Immature natural killer cell (primary cell): ENCODE measurements around the gene RIOK1. TPM values are rescaled to one million over a fixed set of nuclear protein-coding genes. Genes with fewer than 3 reads are reported as not detected.

Experiments
- DNase-seq, 3 donors: peaks; one replicate each; pipeline ENCODE4 v3.0.0; 2022; ENCODE audit warnings: mixed read lengths in 1 of 3
- H3K27ac Mint-ChIP-seq, 6 donors: one replicate each; pipeline ENCODE4 v1.8.0; 2020; ENCODE audit warnings: mixed read lengths in 6 of 6, mild to moderate bottlenecking in 5 of 6, inconsistent platforms in 4 of 6, moderate library complexity in 3 of 6
- H3K27me3 Mint-ChIP-seq, 3 donors: one replicate each; pipeline ENCODE4 v1.8.0; 2020 to 2021; ENCODE audit warnings: low read depth in 3 of 3, mild to moderate bottlenecking in 3 of 3, mixed read lengths in 3 of 3, moderate library complexity in 3 of 3, inconsistent platforms in 1 of 3
- H3K36me3 Mint-ChIP-seq, 3 donors: one replicate each; pipeline ENCODE4 v1.8.0; 2020; ENCODE audit warnings: mixed read lengths in 3 of 3, inconsistent platforms in 2 of 3, mild to moderate bottlenecking in 2 of 3
- H3K4me1 Mint-ChIP-seq, 2 donors: one replicate each; pipeline ENCODE4 v1.8.0; 2020; ENCODE audit warnings: inconsistent platforms in 2 of 2, mild to moderate bottlenecking in 2 of 2, mixed read lengths in 2 of 2, moderate library complexity in 1 of 2
- H3K4me3 Mint-ChIP-seq, 5 donors: one replicate each; pipeline ENCODE4 v1.8.0; 2020; ENCODE audit warnings: mild to moderate bottlenecking in 5 of 5, mixed read lengths in 5 of 5, inconsistent platforms in 3 of 5, moderate library complexity in 3 of 5
- H3K9me3 Mint-ChIP-seq, 6 donors: one replicate each; pipeline ENCODE4 v1.8.0; 2020; ENCODE audit warnings: mild to moderate bottlenecking in 6 of 6, mixed read lengths in 6 of 6, inconsistent platforms in 4 of 6, moderate library complexity in 3 of 6
- polyA plus RNA-seq, 3 donors: library from polyadenylated mRNA; unstranded; fragments of 300-500 nt; fragmentation: Illumina TruSeq; gene quantifications; one replicate each; pipeline ENCODE4 v1.2.3, GENCODE V29; 2021

Gene RIOK1
- polyA plus RNA-seq, 3 donors from 2014 or later: 14.0 to 23.7 (median 15.6) TPM

- H3K27me3 Mint-ChIP-seq: peaks cover 0 to 3% (median 2%) of the 10 kb centered on the region in 3 donors
- H3K27ac Mint-ChIP-seq: no peak overlapping the region
- peaks cover 11 to 17% of the 10 kb centered on the region in 2 donors for H3K4me1 Mint-ChIP-seq
- H3K36me3 Mint-ChIP-seq: peaks cover 0 to 4% (median 0%) of the 10 kb centered on the region in 3 donors
- no peak overlapping the region for H3K4me3 Mint-ChIP-seq
- DNase-seq: no peak
- H3K9me3 Mint-ChIP-seq: peaks cover 0 to 11% (median 0%) of the 10 kb centered on the region in 6 donors
Observed at GRCh38 chr6:7438011-7438410, 48.4 kb downstream of the RIOK1 start.

- Mint-ChIP-seq H3K27me3 (peaks cover 0 to 5% (median 2%) of the 10 kb centered on the region in 3 donors), H3K9me3 (peaks cover 0 to 11% (median 0%) of the 10 kb centered on the region in 6 donors), H3K4me3 (peak overlapping the region in 1 of 5 donors; percentile 36), H3K36me3 (peaks cover 0 to 4% (median 0%) of the 10 kb centered on the region in 3 donors), H3K4me1 (peaks cover 11 to 17% of the 10 kb centered on the region in 2 donors), H3K27ac (peak overlapping the region in 1 of 6 donors; percentile 4)
- no peak for DNase-seq
Observed at GRCh38 chr6:7439228-7439627, 49.6 kb downstream of the RIOK1 start.

DNA sequence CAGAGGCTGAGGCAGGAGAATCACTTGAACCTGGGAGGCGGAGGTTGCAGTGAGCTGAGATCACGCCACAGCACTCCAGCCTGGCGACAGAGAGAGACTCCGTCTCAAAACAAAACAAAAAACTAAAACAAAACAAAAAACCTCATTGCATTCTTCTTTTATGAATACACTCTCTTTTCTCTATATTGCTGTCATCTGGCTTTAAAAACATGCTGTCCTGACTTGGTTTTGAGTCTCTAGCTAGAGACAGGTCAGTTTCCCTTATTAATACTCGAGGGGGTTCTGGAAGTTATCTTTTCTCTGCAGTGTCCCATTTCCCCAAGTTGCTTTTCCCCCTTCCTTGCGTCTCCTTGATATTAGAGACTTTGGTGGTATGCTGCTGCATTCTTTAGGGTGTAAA, 50.9 kb downstream of the RIOK1 start:
- peaks cover 2 to 11% (median 2%) of the 10 kb centered on the region in 3 donors for H3K27me3 Mint-ChIP-seq
- no peak overlapping the region for H3K27ac Mint-ChIP-seq
- peaks cover 0 to 4% (median 0%) of the 10 kb centered on the region in 3 donors for H3K36me3 Mint-ChIP-seq
- no peak for DNase-seq
- H3K4me1 Mint-ChIP-seq: peaks cover 11 to 17% of the 10 kb centered on the region in 2 donors
- no peak overlapping the region for H3K4me3 Mint-ChIP-seq
- peaks cover 0 to 6% (median 0%) of the 10 kb centered on the region in 6 donors for H3K9me3 Mint-ChIP-seq

- peaks cover 2 to 14% (median 2%) of the 10 kb centered on the region in 3 donors for H3K27me3 Mint-ChIP-seq
- H3K36me3 Mint-ChIP-seq: no peaks in the 10 kb centered on the region
- no peak overlapping the region for H3K27ac Mint-ChIP-seq
- H3K9me3 Mint-ChIP-seq: no peaks in the 10 kb centered on the region
- no peak overlapping the region for H3K4me3 Mint-ChIP-seq
- DNase-seq: no peak
- H3K4me1 Mint-ChIP-seq: peaks cover 11 to 17% of the 10 kb centered on the region in 2 donors
Observed at GRCh38 chr6:7441048-7441775, 51.6 kb downstream of the RIOK1 start.

DNA sequence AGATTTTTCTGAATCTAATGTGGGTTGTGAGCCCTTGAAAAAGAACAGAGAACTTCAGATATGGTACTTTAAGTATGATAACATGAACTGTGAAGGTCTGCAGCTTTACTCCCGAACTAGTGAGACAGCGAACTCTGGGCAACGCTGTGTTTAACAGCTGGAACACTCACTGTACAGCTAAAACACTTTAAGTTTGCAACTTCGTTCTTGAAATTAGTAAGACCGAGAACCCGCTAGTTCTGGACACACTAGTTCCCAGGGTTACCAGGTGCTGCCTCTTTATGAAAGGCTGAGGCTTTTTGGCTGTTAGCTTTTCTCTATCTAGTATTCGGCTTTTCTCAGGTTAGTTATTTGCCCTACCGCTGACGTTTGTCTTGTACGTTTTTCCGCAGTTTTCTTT, 52.9 kb downstream of the RIOK1 start:
- Mint-ChIP-seq H3K27ac (no peak overlapping the region), H3K9me3 (no peaks in the 10 kb centered on the region), H3K36me3 (no peaks in the 10 kb centered on the region), H3K4me1 (peaks cover 11 to 17% of the 10 kb centered on the region in 2 donors), H3K27me3 (peaks cover 2 to 14% (median 2%) of the 10 kb centered on the region in 3 donors), H3K4me3 (no peak overlapping the region)
- no peak for DNase-seq

DNA sequence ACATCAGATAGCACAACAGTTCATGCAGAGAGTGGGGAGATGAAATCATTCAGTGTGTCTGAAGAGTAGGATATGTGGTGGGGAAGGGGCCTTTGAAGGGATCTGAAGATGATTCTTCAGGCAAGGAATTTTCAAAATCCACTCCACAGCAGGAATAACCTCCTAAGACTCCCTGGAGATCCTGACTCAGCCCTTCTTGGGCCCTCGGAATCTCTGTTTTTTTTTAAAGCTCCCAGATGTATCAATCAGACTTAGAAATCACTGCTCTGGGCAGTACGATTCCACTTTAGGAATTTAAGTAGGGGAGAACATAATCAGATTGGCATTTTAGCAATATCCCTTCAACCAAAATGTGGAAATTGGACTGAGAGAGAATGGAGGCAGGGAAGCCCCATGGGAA, 55.5 kb downstream of the RIOK1 start:
- no peak for DNase-seq
- Mint-ChIP-seq H3K4me1 (no peaks in the 10 kb centered on the region), H3K36me3 (no peaks in the 10 kb centered on the region), H3K9me3 (no peaks in the 10 kb centered on the region), H3K27me3 (peaks cover 0 to 14% (median 2%) of the 10 kb centered on the region in 3 donors), H3K27ac (no peak overlapping the region), H3K4me3 (no peak overlapping the region)

GRCh38 chr6:7445885-7446461, 56.4 kb downstream of the RIOK1 start:
- Mint-ChIP-seq H3K27ac (peak overlapping the region in 1 of 6 donors; percentile 14), H3K4me1 (no peaks in the 10 kb centered on the region), H3K4me3 (no peak overlapping the region)

GRCh38 chr6:7446619-7447325, 57.2 kb downstream of the RIOK1 start:
- Mint-ChIP-seq H3K27ac (no peak overlapping the region), H3K36me3 (no peaks in the 10 kb centered on the region), H3K27me3 (peaks cover 0 to 14% (median 2%) of the 10 kb centered on the region in 3 donors), H3K4me3 (no peak overlapping the region), H3K4me1 (no peaks in the 10 kb centered on the region), H3K9me3 (no peaks in the 10 kb centered on the region)
- no peak for DNase-seq

More at GRCh38 chr6:7445885-7446461, 56.4 kb downstream of the RIOK1 start:
- no peaks in the 10 kb centered on the region for H3K9me3 Mint-ChIP-seq
- peaks cover 0 to 14% (median 2%) of the 10 kb centered on the region in 3 donors for H3K27me3 Mint-ChIP-seq
- no peaks in the 10 kb centered on the region for H3K36me3 Mint-ChIP-seq
- no peak for DNase-seq

GRCh38 chr6:7448232-7448631, 58.6 kb downstream of the RIOK1 start:
- DNase-seq: no peak
- peaks cover 3 to 12% (median 6%) of the 10 kb centered on the region in 3 donors for H3K27me3 Mint-ChIP-seq
- H3K36me3 Mint-ChIP-seq: no peaks in the 10 kb centered on the region
- H3K4me1 Mint-ChIP-seq: no peaks in the 10 kb centered on the region
- no peak overlapping the region for H3K27ac Mint-ChIP-seq
- no peak overlapping the region for H3K4me3 Mint-ChIP-seq
- H3K9me3 Mint-ChIP-seq: no peaks in the 10 kb centered on the region

GRCh38 chr6:7449018-7449417, 59.4 kb downstream of the RIOK1 start:
- Mint-ChIP-seq H3K4me1 (no peaks in the 10 kb centered on the region), H3K36me3 (no peaks in the 10 kb centered on the region), H3K27ac (no peak overlapping the region), H3K27me3 (peaks cover 3 to 9% (median 6%) of the 10 kb centered on the region in 3 donors), H3K9me3 (no peaks in the 10 kb centered on the region), H3K4me3 (no peak overlapping the region)
- no peak for DNase-seq

- no peak overlapping the region for H3K27ac Mint-ChIP-seq
- H3K27me3 Mint-ChIP-seq: peaks cover 0 to 4% (median 3%) of the 10 kb centered on the region in 3 donors
- no peak for DNase-seq
- no peaks in the 10 kb centered on the region for H3K9me3 Mint-ChIP-seq
- H3K4me1 Mint-ChIP-seq: no peaks in the 10 kb centered on the region
- no peak overlapping the region for H3K4me3 Mint-ChIP-seq
- H3K36me3 Mint-ChIP-seq: no peaks in the 10 kb centered on the region
Observed at GRCh38 chr6:7451326-7451725, 61.7 kb downstream of the RIOK1 start.

DNA sequence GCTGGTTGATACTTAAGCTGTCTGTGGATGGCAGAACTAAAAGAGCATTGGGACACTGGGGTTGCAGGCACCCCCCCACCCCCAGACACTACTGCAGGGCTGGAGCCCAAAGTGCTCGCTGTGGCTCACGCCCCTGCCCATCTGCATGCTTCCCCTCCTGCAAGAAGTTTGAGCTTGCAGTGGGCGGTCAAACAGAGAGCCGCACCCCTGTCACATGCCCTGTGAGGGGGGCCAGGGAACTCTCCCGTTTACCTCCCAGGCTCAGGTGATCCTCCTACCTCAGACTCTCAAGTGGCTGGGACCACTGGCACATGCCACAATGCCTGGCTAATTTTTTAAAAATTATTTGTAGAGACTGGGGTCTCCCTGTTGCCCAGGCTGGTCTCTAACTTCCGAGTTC, 63.3 kb downstream of the RIOK1 start:
- Mint-ChIP-seq H3K4me3 (no peak overlapping the region), H3K36me3 (no peaks in the 10 kb centered on the region), H3K4me1 (no peaks in the 10 kb centered on the region), H3K27me3 (peaks cover 0 to 6% (median 3%) of the 10 kb centered on the region in 3 donors), H3K9me3 (no peaks in the 10 kb centered on the region), H3K27ac (no peak overlapping the region)
- DNase-seq: no peak

DNA sequence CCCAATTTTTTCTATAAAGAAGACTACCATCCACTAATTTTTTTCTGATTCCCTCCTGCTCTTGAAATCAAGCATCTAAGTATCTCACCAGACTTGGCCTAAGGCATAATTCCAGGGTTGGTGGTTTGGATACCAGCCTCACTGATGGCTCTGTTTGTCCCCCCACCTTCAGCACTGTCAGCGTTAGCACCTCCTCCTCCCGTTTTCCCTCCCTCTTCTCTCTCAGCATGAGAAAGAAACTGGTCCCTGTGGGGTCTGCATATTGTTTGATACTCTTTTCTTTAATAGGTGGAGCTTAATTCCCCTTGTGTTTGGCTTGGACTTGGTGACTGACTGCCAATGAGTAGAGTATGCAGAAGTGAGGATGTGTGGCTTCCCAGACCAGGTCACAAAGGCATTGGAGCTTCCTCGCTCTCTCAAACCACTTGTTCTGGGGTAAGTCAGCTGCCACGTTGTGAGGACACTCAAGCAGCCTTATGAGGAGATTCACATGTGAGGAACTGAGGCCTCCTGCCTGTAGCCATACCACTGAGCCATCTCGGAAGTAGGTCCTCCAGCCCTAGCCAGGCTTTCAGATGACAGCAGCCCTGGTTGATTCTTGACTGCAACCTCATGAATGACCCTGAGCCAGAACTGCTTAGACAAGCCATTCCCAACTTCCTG, 65.2 kb downstream of the RIOK1 start:
- Mint-ChIP-seq H3K36me3 (no peaks in the 10 kb centered on the region), H3K4me3 (no peak overlapping the region), H3K4me1 (no peaks in the 10 kb centered on the region), H3K27ac (no peak overlapping the region), H3K27me3 (peaks cover 3 to 6% (median 3%) of the 10 kb centered on the region in 3 donors), H3K9me3 (no peaks in the 10 kb centered on the region)
- no peak for DNase-seq
